ENCODE measurements around the gene INPP5A. TPM values are rescaled to one million over a fixed set of nuclear protein-coding genes. Genes with fewer than 3 reads are reported as not detected.

Gene INPP5A, protein sequence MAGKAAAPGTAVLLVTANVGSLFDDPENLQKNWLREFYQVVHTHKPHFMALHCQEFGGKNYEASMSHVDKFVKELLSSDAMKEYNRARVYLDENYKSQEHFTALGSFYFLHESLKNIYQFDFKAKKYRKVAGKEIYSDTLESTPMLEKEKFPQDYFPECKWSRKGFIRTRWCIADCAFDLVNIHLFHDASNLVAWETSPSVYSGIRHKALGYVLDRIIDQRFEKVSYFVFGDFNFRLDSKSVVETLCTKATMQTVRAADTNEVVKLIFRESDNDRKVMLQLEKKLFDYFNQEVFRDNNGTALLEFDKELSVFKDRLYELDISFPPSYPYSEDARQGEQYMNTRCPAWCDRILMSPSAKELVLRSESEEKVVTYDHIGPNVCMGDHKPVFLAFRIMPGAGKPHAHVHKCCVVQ
- 26.3 and 47.3 TPM in 2 replicates for total RNA-seq

DNA sequence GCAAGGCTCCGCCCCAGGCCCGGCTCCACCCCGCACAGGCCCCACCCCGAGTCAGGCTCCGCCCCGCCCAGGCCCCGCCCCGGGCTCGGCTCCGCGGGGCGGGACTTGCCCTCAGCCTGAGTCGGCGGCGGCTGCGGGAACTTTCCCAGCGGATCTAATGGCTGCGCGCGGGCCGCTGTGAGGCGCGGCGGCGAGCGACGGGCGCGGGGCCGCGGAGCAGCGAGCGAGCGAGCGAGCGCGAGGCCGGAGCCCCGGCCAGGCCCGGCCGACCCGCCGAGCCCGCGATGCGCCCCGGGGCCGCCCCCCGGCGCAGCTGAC is at the start of gene INPP5A:
Gene INPP5A (plus strand): TSS at position 104 of the 318 bp plus-strand sequence. CDS start 310 bp downstream, outside the sequence.

DNA sequence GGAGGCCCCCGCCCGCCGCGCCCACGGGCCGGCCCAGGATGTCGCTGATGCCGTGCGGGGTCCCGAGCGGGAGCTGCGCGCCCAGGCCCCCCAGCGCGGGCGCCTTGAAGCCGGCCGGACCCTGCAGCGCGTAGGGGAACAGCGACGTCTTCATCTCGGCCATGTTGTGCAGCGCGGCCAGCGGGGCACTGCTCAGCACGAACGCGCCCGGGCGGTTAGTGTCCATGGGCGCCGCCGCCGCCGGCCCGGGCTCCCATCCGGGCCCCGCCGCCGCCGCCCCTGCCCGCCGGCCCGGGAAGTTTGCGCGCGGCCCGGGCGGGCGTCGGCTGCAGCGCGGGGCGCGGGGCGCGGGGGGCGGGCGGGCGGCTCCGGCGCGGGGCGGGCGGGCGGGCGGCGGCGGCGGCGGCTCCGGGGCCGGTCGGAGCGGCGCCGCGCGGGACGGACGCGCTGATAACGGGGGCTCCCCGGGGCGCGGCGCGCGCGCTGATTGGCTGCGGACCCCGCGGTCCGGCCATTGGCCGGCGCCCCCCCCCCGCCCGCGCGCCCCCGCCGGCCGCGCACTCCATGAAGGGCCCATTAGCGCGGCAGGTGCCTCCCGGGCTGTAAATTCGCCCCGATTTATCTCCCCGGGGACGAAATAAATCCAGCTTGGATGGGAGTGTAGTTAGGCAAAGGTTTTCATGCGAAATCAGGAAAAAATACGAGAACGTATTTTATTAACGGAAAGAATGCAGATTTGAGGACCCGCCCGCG is 248.3 kb downstream of the INPP5A start, which contains the start of gene NKX6-2:
Gene NKX6-2 (minus strand): TSS at position 425 of the 753 bp plus-strand sequence. CDS start 199 bp downstream, at position 226.

Other genes with a start within 250 kb of the INPP5A start
- gene STK32C, start 229.8 kb upstream of the INPP5A start, total RNA-seq, result 6.5 and 7.5 TPM in 2 replicates
- gene LRRC27, start 205.6 kb upstream of the INPP5A start, total RNA-seq, result 7.1 and 8.6 TPM in 2 replicates
- 58.9 and 65.3 TPM in 2 replicates for gene PWWP2B, start 140.6 kb upstream of the INPP5A start, total RNA-seq
- gene NKX6-2, start 248.4 kb downstream of the INPP5A start, total RNA-seq, result not detected in 2 replicates